K562 (cell line): ENCODE measurements around the gene ZKSCAN5.

Experiments
- CHD2 ChIP-seq: IDR thresholded peaks from 2 replicates; pipeline ENCODE4 v1.6.1; 2011; ENCODE audit warnings: low read depth, low read length
- FOXO4 ChIP-seq: fragments of 450-650 bp; formaldehyde crosslinking; IDR thresholded peaks from 2 replicates; pipeline ENCODE4 v1.4.0; 2020; ENCODE audit warnings: mild to moderate bottlenecking, moderate library complexity
- GMEB1 ChIP-seq: fragments of 250-450 bp; sonication (Bioruptor Pico); IDR thresholded peaks from 2 replicates; pipeline ENCODE4 v1.4.0; 2020; ENCODE audit warnings: mild to moderate bottlenecking
- IRF1 ChIP-seq: sonication (generic); formaldehyde crosslinking; IDR thresholded peaks from 2 replicates; pipeline ENCODE4 v1.8.0; 2022; ENCODE audit warnings: missing genetic modification reagents, mild to moderate bottlenecking, borderline replicate concordance
- JUND ChIP-seq, 2 experiments: IDR thresholded peaks; 2 replicates in 1 of 2; 3 replicates in 1 of 2; pipeline ENCODE4 v1.6.1; 2011; ENCODE audit warnings: borderline replicate concordance in 2 of 2, low read depth in 2 of 2, low read length in 2 of 2, improper control_type of control experiment in 1 of 2, missing biosample characterization in 1 of 2, missing genetic modification characterization in 1 of 2, missing genetic modification reagents in 1 of 2
- MTA3 ChIP-seq: fragments of 450-650 bp; formaldehyde crosslinking; IDR thresholded peaks from 2 replicates; pipeline ENCODE4 v1.6.1; 2017; ENCODE audit warnings: mild to moderate bottlenecking, borderline replicate concordance
- PRPF4 ChIP-seq: fragments of 200-400 bp; formaldehyde crosslinking; IDR thresholded peaks from one replicate; pipeline ENCODE4 v1.6.1; 2017; ENCODE audit warnings: low read length, low read depth, mild to moderate bottlenecking; ENCODE audit not compliant: insufficient read depth, poor library complexity, severe bottlenecking
- SMAD4 ChIP-seq: fragments of 250-450 bp; sonication (Bioruptor Pico); conservative IDR thresholded peaks from 2 replicates; pipeline ENCODE4 v1.8.0; 2021; ENCODE audit warnings: inconsistent platforms, mild to moderate bottlenecking, moderate library complexity
- ZFX ChIP-seq: sonication (generic); formaldehyde crosslinking; IDR thresholded peaks from 2 replicates; pipeline ENCODE4 v1.8.0; 2022; ENCODE audit warnings: mild to moderate bottlenecking, missing genetic modification reagents, moderate library complexity

GRCh38 chr7:99576251-99576650 is 71.8 kb downstream of the ZKSCAN5 start:
- TF ChIP-seq MTA3: no peak
- TF ChIP-seq CHD2: no peak
- no peak for TF ChIP-seq FOXO4 (CRISPR knock-in tag)
- TF ChIP-seq GMEB1: no peak
- no peak for TF ChIP-seq JUND (IDR thresholded peaks at IDR 0.05; ENCODE audit: borderline replicate concordance, low read depth, low read length)
- TF ChIP-seq JUND (tag; IDR thresholded peaks at IDR 0.05; ENCODE audit: borderline replicate concordance, low read depth, low read length): no peak
- TF ChIP-seq PRPF4: no peak
- TF ChIP-seq ZFX (CRISPR knock-in tag): no peak
- TF ChIP-seq SMAD4: no peak
- no peak for TF ChIP-seq IRF1 (CRISPR knock-in tag)
